Mammary epithelial cell (primary cell): ENCODE measurements around the gene TLCD5.
A peak's percentile ranks its signal among the peaks of the same experiment; 100 is the strongest.

Source experiments
- CTCF ChIP-seq, 2 donors: IDR thresholded peaks in 1 of 2; conservative IDR thresholded peaks in 1 of 2; 2 replicates each; pipeline ENCODE4 v1.5.1; 2011 to 2012; ENCODE audit warnings: inconsistent platforms in 2 of 2, low read length in 2 of 2, mild to moderate bottlenecking in 2 of 2, control low read depth in 1 of 2, low read depth in 1 of 2; ENCODE audit not compliant: insufficient read depth in 1 of 2; ENCODE audit errors: extremely low read depth in 1 of 2
- EZH2 ChIP-seq: IDR thresholded peaks from 2 replicates; pipeline ENCODE4 v1.6.1; 2012; ENCODE audit warnings: low read length, inconsistent platforms, borderline replicate concordance

- TF ChIP-seq CTCF (conservative IDR thresholded peaks at IDR 0.05 in 1 of 2, IDR thresholded peaks at IDR 0.05 in 1 of 2; ENCODE audit: extremely low read depth in 1 of 2, insufficient read depth in 1 of 2, low read depth in 1 of 2, low read length in 2 of 2) (peak; percentile 69 to 71), EZH2 (no peak)
Observed at GRCh38 chr11:120334894-120335462, 9.9 kb downstream of the TLCD5 start.
